Memory B cell (primary cell): ENCODE results near the gene GARIN5A.

Experiments used
- ATAC-seq: fragments of 150-1000 bp; cut with Tn5 transposase; 2 replicates; pipeline ENCODE4 v1.10.0; 2021; ENCODE audit warnings: low read depth, mild to moderate bottlenecking, moderate library complexity
- DNase-seq, 2 donors: peaks; one replicate each; pipeline ENCODE4 v3.0.0; 2022; ENCODE audit warnings: low spot score in 2 of 2
- H3K27ac Mint-ChIP-seq: one replicate; pipeline ENCODE4 v1.8.0; 2022; ENCODE audit warnings: mild to moderate bottlenecking, moderate library complexity, mixed read lengths
- H3K27me3 Mint-ChIP-seq: one replicate; pipeline ENCODE4 v1.8.0; 2022; ENCODE audit warnings: mixed read lengths
- H3K36me3 Mint-ChIP-seq: one replicate; pipeline ENCODE4 v1.8.0; 2022; ENCODE audit warnings: mild to moderate bottlenecking, mixed read lengths
- H3K4me1 Mint-ChIP-seq: one replicate; pipeline ENCODE4 v1.8.0; 2022; ENCODE audit warnings: mixed read lengths
- H3K4me3 Mint-ChIP-seq: one replicate; pipeline ENCODE4 v1.8.0; 2022; ENCODE audit warnings: mild to moderate bottlenecking, moderate library complexity, mixed read lengths
- H3K9me3 Mint-ChIP-seq: one replicate; pipeline ENCODE4 v1.8.0; 2022; ENCODE audit warnings: mixed read lengths

Gene GARIN5A

GRCh38 chr19:50476224-50476906, at the start of gene GARIN5A, which contains the start of gene EMC10:
TSS of gene GARIN5A (minus strand) at chr19:50476848. CDS start at chr19:50476388, 460 bp downstream.
TSS of gene EMC10 (plus strand) at chr19:50476507. CDS start at chr19:50476545, 38 bp downstream.
- Mint-ChIP-seq H3K9me3 (no peaks in the 10 kb centered on the region), H3K27ac (peak within 1 kb of the TSS; percentile 94), H3K27me3 (no peaks in the 10 kb centered on the region), H3K36me3 (peaks cover 13% of the 10 kb centered on the region), H3K4me1 (peaks cover 28% of the 10 kb centered on the region), H3K4me3 (peak within 1 kb of the TSS; percentile 98)
- ATAC-seq, result peak; percentile 95
- DNase-seq, result peak; percentile 96 to 97

GRCh38 chr19:50522881-50523280, 46.2 kb upstream of the GARIN5A start:
- ATAC-seq (no peak), DNase-seq (no peak)
- Mint-ChIP-seq H3K27ac (no peak overlapping the region), H3K4me1 (no peaks in the 10 kb centered on the region), H3K4me3 (no peak overlapping the region), H3K9me3 (no peaks in the 10 kb centered on the region), H3K27me3 (peaks cover 4% of the 10 kb centered on the region), H3K36me3 (no peaks in the 10 kb centered on the region)

GRCh38 chr19:50520822-50521465, 44.3 kb upstream of the GARIN5A start:
- no peak for ATAC-seq
- no peaks in the 10 kb centered on the region for H3K9me3 Mint-ChIP-seq
- no peak overlapping the region for H3K4me3 Mint-ChIP-seq
- no peak for DNase-seq
- no peaks in the 10 kb centered on the region for H3K4me1 Mint-ChIP-seq
- no peaks in the 10 kb centered on the region for H3K27me3 Mint-ChIP-seq
- no peaks in the 10 kb centered on the region for H3K36me3 Mint-ChIP-seq
- no peak overlapping the region for H3K27ac Mint-ChIP-seq

- peaks cover 3% of the 10 kb centered on the region for H3K4me1 Mint-ChIP-seq
- no peaks in the 10 kb centered on the region for H3K36me3 Mint-ChIP-seq
- no peaks in the 10 kb centered on the region for H3K9me3 Mint-ChIP-seq
- no peak overlapping the region for H3K4me3 Mint-ChIP-seq
- no peak overlapping the region for H3K27ac Mint-ChIP-seq
- DNase-seq (no peak), ATAC-seq (no peak)
- peaks cover 5% of the 10 kb centered on the region for H3K27me3 Mint-ChIP-seq
Measured at GRCh38 chr19:50519006-50519575, 42.4 kb upstream of the GARIN5A start.

GRCh38 chr19:50518091-50519005, 41.7 kb upstream of the GARIN5A start:
- Mint-ChIP-seq H3K4me3 (no peak overlapping the region), H3K27me3 (peaks cover 8% of the 10 kb centered on the region), H3K9me3 (no peaks in the 10 kb centered on the region), H3K4me1 (peaks cover 4% of the 10 kb centered on the region), H3K27ac (no peak overlapping the region), H3K36me3 (no peaks in the 10 kb centered on the region)
- ATAC-seq (no peak), DNase-seq (no peak)

- peaks cover 7% of the 10 kb centered on the region for H3K4me1 Mint-ChIP-seq
- ATAC-seq (no peak), DNase-seq (no peak)
- no peaks in the 10 kb centered on the region for H3K36me3 Mint-ChIP-seq
- H3K9me3 Mint-ChIP-seq, result no peaks in the 10 kb centered on the region
- peaks cover 10% of the 10 kb centered on the region for H3K27me3 Mint-ChIP-seq
- H3K27ac Mint-ChIP-seq, result no peak overlapping the region
- H3K4me3 Mint-ChIP-seq, result no peak overlapping the region
Measured at GRCh38 chr19:50517704-50518075, 41.0 kb upstream of the GARIN5A start.

GRCh38 chr19:50516964-50517703, 40.5 kb upstream of the GARIN5A start:
- peaks cover 10% of the 10 kb centered on the region for H3K27me3 Mint-ChIP-seq
- no peak overlapping the region for H3K4me3 Mint-ChIP-seq
- no peak overlapping the region for H3K27ac Mint-ChIP-seq
- H3K9me3 Mint-ChIP-seq, result no peaks in the 10 kb centered on the region
- H3K4me1 Mint-ChIP-seq, result peaks cover 7% of the 10 kb centered on the region
- DNase-seq (no peak), ATAC-seq (no peak)
- H3K36me3 Mint-ChIP-seq, result no peaks in the 10 kb centered on the region

- Mint-ChIP-seq H3K27me3 (peaks cover 10% of the 10 kb centered on the region), H3K9me3 (no peaks in the 10 kb centered on the region), H3K27ac (no peak overlapping the region), H3K4me3 (no peak overlapping the region), H3K4me1 (peaks cover 12% of the 10 kb centered on the region), H3K36me3 (peaks cover 2% of the 10 kb centered on the region)
- ATAC-seq (no peak), DNase-seq (no peak)
Measured at GRCh38 chr19:50516456-50516855, 39.8 kb upstream of the GARIN5A start.

- Mint-ChIP-seq H3K4me3 (no peak overlapping the region), H3K27me3 (peaks cover 12% of the 10 kb centered on the region), H3K9me3 (peaks cover 1% of the 10 kb centered on the region), H3K4me1 (peaks cover 18% of the 10 kb centered on the region), H3K27ac (no peak overlapping the region), H3K36me3 (peaks cover 3% of the 10 kb centered on the region)
- no peak for ATAC-seq
- no peak for DNase-seq
Measured at GRCh38 chr19:50515168-50515561, 38.5 kb upstream of the GARIN5A start.

- Mint-ChIP-seq H3K9me3 (peaks cover 1% of the 10 kb centered on the region), H3K27ac (no peak overlapping the region)
Measured at GRCh38 chr19:50514346-50515167, 37.9 kb upstream of the GARIN5A start.

GRCh38 chr19:50513746-50514345, 37.2 kb upstream of the GARIN5A start, which contains the start of gene ASPDH:
TSS of gene ASPDH (minus strand) at chr19:50513913. CDS start at chr19:50513823, 90 bp downstream.
- peaks cover 22% of the 10 kb centered on the region for H3K4me1 Mint-ChIP-seq
- ATAC-seq (no peak), DNase-seq (no peak)
- H3K27ac Mint-ChIP-seq, result no peak within 1 kb of the TSS
- peak within 1 kb of the TSS; percentile 59 for H3K4me3 Mint-ChIP-seq
- peaks cover 3% of the 10 kb centered on the region for H3K36me3 Mint-ChIP-seq
- H3K9me3 Mint-ChIP-seq, result peaks cover 1% of the 10 kb centered on the region
- peaks cover 12% of the 10 kb centered on the region for H3K27me3 Mint-ChIP-seq

More at GRCh38 chr19:50514346-50515167, 37.9 kb upstream of the GARIN5A start:
- Mint-ChIP-seq H3K27me3 (peaks cover 12% of the 10 kb centered on the region), H3K36me3 (peaks cover 3% of the 10 kb centered on the region), H3K4me3 (no peak overlapping the region), H3K4me1 (peaks cover 18% of the 10 kb centered on the region)
- DNase-seq (no peak), ATAC-seq (no peak)

GRCh38 chr19:50512999-50513745, 36.5 kb upstream of the GARIN5A start:
- Mint-ChIP-seq H3K36me3 (peaks cover 4% of the 10 kb centered on the region), H3K9me3 (peaks cover 1% of the 10 kb centered on the region), H3K27ac (no peak overlapping the region), H3K4me1 (peaks cover 23% of the 10 kb centered on the region), H3K4me3 (peak overlapping the region; percentile 59), H3K27me3 (peaks cover 12% of the 10 kb centered on the region)
- ATAC-seq (no peak), DNase-seq (no peak)
